SU-DHL-6 (cell line): Measurements from ENCODE around the gene HS6ST3.

ENCODE experiments used
- EZH2phosphoT487 ChIP-seq: fragments of 200-600 bp; sonication (generic), shearing (Covaris generic); conservative IDR thresholded peaks from 2 replicates; pipeline ENCODE4 v1.6.1; 2018; ENCODE audit warnings: mild to moderate bottlenecking, antibody characterized with exemption, low read length, moderate library complexity, mixed read lengths
- TF ChIP-seq, protein P1 (sequence below): fragments of 200-600 bp; sonication (generic); IDR thresholded peaks from one replicate; pipeline ENCODE4 v1.5.1; 2017; ENCODE audit warnings: antibody characterized with exemption, mild to moderate bottlenecking, low read length, moderate library complexity; ENCODE audit not compliant: insufficient read depth, poor library complexity, severe bottlenecking

DNA sequence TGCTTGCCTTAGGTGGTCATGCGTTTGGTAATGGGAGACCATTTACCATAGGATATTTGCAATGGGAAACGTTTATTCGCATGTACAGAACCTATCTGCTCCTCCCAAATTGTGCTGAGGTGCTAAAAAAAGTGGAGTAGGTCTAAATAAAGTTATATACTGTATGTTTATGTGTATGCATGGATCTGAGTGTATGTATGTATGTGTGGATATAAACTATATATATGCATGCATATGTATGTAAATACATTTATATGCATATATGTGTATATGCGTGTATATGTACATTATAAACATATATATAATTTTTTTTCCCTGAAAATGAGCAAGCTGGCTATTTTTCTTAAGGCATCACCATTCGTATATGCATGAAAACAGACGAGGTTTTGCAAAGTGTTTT lies 95.9 kb downstream of the HS6ST3 start:
- no peak for TF ChIP-seq EZH2phosphoT487
- TF ChIP-seq, protein P1, sequence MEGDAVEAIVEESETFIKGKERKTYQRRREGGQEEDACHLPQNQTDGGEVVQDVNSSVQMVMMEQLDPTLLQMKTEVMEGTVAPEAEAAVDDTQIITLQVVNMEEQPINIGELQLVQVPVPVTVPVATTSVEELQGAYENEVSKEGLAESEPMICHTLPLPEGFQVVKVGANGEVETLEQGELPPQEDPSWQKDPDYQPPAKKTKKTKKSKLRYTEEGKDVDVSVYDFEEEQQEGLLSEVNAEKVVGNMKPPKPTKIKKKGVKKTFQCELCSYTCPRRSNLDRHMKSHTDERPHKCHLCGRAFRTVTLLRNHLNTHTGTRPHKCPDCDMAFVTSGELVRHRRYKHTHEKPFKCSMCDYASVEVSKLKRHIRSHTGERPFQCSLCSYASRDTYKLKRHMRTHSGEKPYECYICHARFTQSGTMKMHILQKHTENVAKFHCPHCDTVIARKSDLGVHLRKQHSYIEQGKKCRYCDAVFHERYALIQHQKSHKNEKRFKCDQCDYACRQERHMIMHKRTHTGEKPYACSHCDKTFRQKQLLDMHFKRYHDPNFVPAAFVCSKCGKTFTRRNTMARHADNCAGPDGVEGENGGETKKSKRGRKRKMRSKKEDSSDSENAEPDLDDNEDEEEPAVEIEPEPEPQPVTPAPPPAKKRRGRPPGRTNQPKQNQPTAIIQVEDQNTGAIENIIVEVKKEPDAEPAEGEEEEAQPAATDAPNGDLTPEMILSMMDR, result no peak
